ENCODE measurements around the gene STKLD1.

GRCh38 chr9:133429214-133429613 is 53.0 kb downstream of the STKLD1 start:
- no peak for TF ChIP-seq CTCF (IDR thresholded peaks at IDR 0.05)
- TF ChIP-seq POLR2A (IDR thresholded peaks at IDR 0.05): no peak

Data from breast epithelium (tissue), 3 donors.